A673 (cell line): Measurements from ENCODE around the gene P4HB. TPM values are rescaled to one million over a fixed set of nuclear protein-coding genes. Genes with fewer than 3 reads are reported as not detected.
A peak's percentile ranks its signal among the peaks of the same experiment; 100 is the strongest.

Source experiments
- BruUV-seq: library from RNA; stranded (reverse); fragments of 400-500 nt; replicated peaks from 2 replicates; lab custom pipeline; 2021; lab: Mats Ljungman, UMichigan
- CTCF ChIA-PET: fragments of 300-600 bp; sonication (Branson Sonifier 250); formaldehyde crosslinking; loops from one replicate; lab custom pipeline; 2022; ENCODE audit warnings: antibody characterized with exemption; lab: Charles Lee
- POLR2A ChIA-PET: fragments of 300-600 bp; sonication (Branson Sonifier 250); formaldehyde crosslinking; loops from one replicate; lab custom pipeline; 2022; ENCODE audit warnings: antibody characterized with exemption; ENCODE audit not compliant: low non-redundant PET; lab: Charles Lee
- DNase-seq: peaks from one replicate; pipeline ENCODE4 v3.0.0-alpha.2; 2015; ENCODE audit warnings: low spot score
- H3K27ac ChIP-seq: fragments of 200-600 bp; sonication (generic); 2 replicates; pipeline ENCODE4 v1.5.1; 2016; ENCODE audit warnings: mixed run types, low read depth, mild to moderate bottlenecking, mixed read lengths, antibody characterized with exemption, low read length; ENCODE audit not compliant: poor library complexity, severe bottlenecking
- H3K27me3 ChIP-seq: fragments of 200-600 bp; sonication (generic); replicated peaks from 2 replicates; pipeline ENCODE4 v1.6.1; 2017; ENCODE audit warnings: mixed run types, low read depth, mild to moderate bottlenecking, mixed read lengths, antibody characterized with exemption, low read length; ENCODE audit not compliant: insufficient read depth, poor library complexity
- H3K36me3 ChIP-seq: fragments of 200-600 bp; sonication (generic); 2 replicates; pipeline ENCODE4 v1.6.1; 2016; ENCODE audit warnings: mixed run types, mild to moderate bottlenecking, mixed read lengths, antibody characterized with exemption, low read length; ENCODE audit not compliant: insufficient read depth, poor library complexity, severe bottlenecking
- H3K4me1 ChIP-seq: fragments of 200-600 bp; sonication (generic); 2 replicates; pipeline ENCODE4 v1.6.1; 2017; ENCODE audit warnings: mixed run types, mild to moderate bottlenecking, mixed read lengths, antibody characterized with exemption, low read length; ENCODE audit not compliant: insufficient read depth, poor library complexity, severe bottlenecking
- H3K4me3 ChIP-seq: fragments of 200-600 bp; sonication (generic); 2 replicates; pipeline ENCODE4 v1.5.1; 2016; ENCODE audit warnings: low read depth, mixed run types, mild to moderate bottlenecking, mixed read lengths, low read length; ENCODE audit not compliant: poor library complexity, severe bottlenecking
- H3K9me3 ChIP-seq: fragments of 200-600 bp; sonication (generic); 2 replicates; pipeline ENCODE4 v1.6.1; 2016; ENCODE audit warnings: mixed run types, low read depth, mild to moderate bottlenecking, mixed read lengths, antibody characterized with exemption, low read length; ENCODE audit not compliant: poor library complexity, severe bottlenecking
- CTCF ChIP-seq: fragments of 300-800, 200-600 bp; sonication (generic); conservative IDR thresholded peaks from 2 replicates; pipeline ENCODE4 v1.5.1; 2017; ENCODE audit warnings: low read depth, mild to moderate bottlenecking, antibody characterized with exemption, low read length, moderate library complexity, mixed read lengths
- EZH2 ChIP-seq: fragments of 200-600 bp; sonication (generic); IDR thresholded peaks from 2 replicates; pipeline ENCODE4 v1.6.1; 2017; ENCODE audit warnings: borderline replicate concordance, low read depth, mild to moderate bottlenecking, mixed read lengths, antibody characterized with exemption, low read length; ENCODE audit not compliant: poor library complexity, severe bottlenecking
- intact Hi-C: fragments of 100-400 bp; cut with micrococcal nuclease; formaldehyde crosslinking; loops from one replicate; pipeline ENCODE4 v1.10.0; 2022; ENCODE audit not compliant: unreplicated experiment
- total RNA-seq: library from RNA; stranded (reverse); gene quantifications from 2 replicates; pipeline ENCODE4 v1.2.3, GENCODE V29; 2021

P4HB gene
- total RNA-seq, 1 experiment from 2014 or later, result 503 TPM

GRCh38 chr17:81898885-81899284, 38.5 kb upstream of the P4HB start:
- Histone ChIP-seq H3K9me3 (no peaks in the 10 kb centered on the region), H3K27ac (peak overlapping the region; percentile 51), H3K36me3 (peaks cover 24% of the 10 kb centered on the region), H3K4me1 (peaks cover 11% of the 10 kb centered on the region), H3K27me3 (no peaks in the 10 kb centered on the region), H3K4me3 (no peak overlapping the region)
- no TSS peak for BruUV-seq
- DNase-seq, result no peak
- TF ChIP-seq EZH2 (no peak), CTCF (no peak)
- POLR2A ChIA-PET, result no interaction called here
- CTCF ChIA-PET, result no interaction called here
- intact Hi-C loops, result no loop called here

GRCh38 chr17:81898029-81898866, 37.9 kb upstream of the P4HB start:
- H3K4me3 ChIP-seq, result no peak overlapping the region
- peaks cover 11% of the 10 kb centered on the region for H3K4me1 ChIP-seq
- H3K27ac ChIP-seq, result peak overlapping the region; percentile 51
- intact Hi-C loops, result no loop called here
- no peaks in the 10 kb centered on the region for H3K27me3 ChIP-seq
- ChIA-PET POLR2A (no interaction called here), CTCF (no interaction called here)
- BruUV-seq, result no TSS peak
- DNase-seq, result peak; percentile 85
- no peak for TF ChIP-seq CTCF
- TF ChIP-seq EZH2, result no peak
- H3K9me3 ChIP-seq, result no peaks in the 10 kb centered on the region
- H3K36me3 ChIP-seq, result peaks cover 24% of the 10 kb centered on the region

- POLR2A ChIA-PET, result no interaction called here
- no TSS peak for BruUV-seq
- CTCF ChIA-PET, result no interaction called here
- intact Hi-C loops, result no loop called here
- Histone ChIP-seq H3K9me3 (no peaks in the 10 kb centered on the region), H3K4me1 (peaks cover 6% of the 10 kb centered on the region), H3K36me3 (peaks cover 25% of the 10 kb centered on the region), H3K27ac (no peak overlapping the region), H3K27me3 (no peaks in the 10 kb centered on the region), H3K4me3 (no peak overlapping the region)
- no peak for DNase-seq
- TF ChIP-seq CTCF (no peak), EZH2 (no peak)
These were observed 35.1 kb upstream of the P4HB start for GRCh38 chr17:81895400-81895799.
